Stimulated activated CD4-positive, alpha-beta T cell treated with anti-CD3 and anti-CD28 coated beads, Interleukin-2, amount 100 ng/mL, for 48 hours (primary cell): ENCODE data around the gene PRR12.

ENCODE experiments used
- DNase-seq, 2 donors: peaks; one replicate each; pipeline ENCODE4 v3.0.0-alpha.2; 2020

Gene PRR12

GRCh38 chr19:49669516-49669915, 78.5 kb downstream of the PRR12 start:
- DNase-seq, result no peak

DNA sequence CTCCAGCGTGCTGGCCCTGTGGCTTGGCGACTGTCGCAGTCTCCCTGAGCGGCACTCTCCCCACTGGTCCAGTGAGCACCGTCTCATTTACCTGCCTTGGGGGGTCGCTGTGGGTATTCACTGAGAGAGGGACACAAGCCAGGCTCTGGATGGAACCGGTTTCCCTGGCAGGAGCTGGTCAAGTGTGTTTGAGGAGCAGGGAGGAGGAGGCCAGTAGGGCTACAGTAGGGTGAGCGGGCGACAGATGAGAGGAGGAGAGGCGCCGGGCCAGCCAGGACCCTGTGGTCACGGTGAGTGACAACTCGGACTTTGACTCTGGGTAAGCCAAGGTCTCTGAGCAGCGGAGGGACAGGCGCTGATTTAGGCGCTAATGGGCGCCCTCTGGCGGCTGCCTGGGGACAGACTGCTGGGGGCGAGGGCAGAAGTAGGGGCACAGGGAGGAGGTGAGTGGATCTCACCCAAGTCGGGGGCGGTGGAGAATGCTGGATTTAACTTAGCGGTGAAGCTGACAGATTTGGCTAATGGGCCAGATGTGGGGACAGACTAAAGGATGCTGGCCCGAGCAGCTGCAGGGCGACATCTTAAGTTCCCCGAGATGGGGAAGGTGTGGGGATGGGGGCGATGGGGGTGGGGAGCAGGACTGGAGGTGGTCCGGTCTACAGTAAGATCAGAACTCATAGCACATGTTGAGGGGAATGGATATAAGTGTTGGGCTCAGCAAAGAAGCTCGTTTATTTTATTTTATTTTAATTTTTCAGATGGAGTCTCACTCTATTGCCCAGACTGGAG, 81.3 kb downstream of the PRR12 start:
- DNase-seq, result peak; percentile 72 to 79
